Amniotic epithelial cell (primary cell): ENCODE data around the gene TATDN2.
"Not testable (repeated sequence)": the region's sequence is repeated elsewhere in the genome, so short reads cannot be mapped to it uniquely, and the experiment has no call there.

Experiments
- DNase-seq: peaks from one replicate; pipeline ENCODE4 v3.0.0-alpha.2; 2010; ENCODE audit warnings: low read depth

TATDN2 gene

GRCh38 chr3:10289787-10290355 is 41.6 kb downstream of the TATDN2 start:
- DNase-seq: no peak

GRCh38 chr3:10290481-10291176 is 42.4 kb downstream of the TATDN2 start:
- DNase-seq: no peak

- no peak for DNase-seq
Measured at GRCh38 chr3:10291641-10292040, 43.4 kb downstream of the TATDN2 start.

- no peak for DNase-seq
Measured at GRCh38 chr3:10292505-10293419, 44.5 kb downstream of the TATDN2 start, which contains the start of gene GHRL. GHRL (minus strand) TSS chr3:10292947; CDS start chr3:10290180, 2,767 bp downstream.

GRCh38 chr3:10294030-10294586 is 45.8 kb downstream of the TATDN2 start:
- no peak for DNase-seq

GRCh38 chr3:10298064-10298463 is 49.8 kb downstream of the TATDN2 start:
- DNase-seq: not testable (repeated sequence)

- DNase-seq: peak; percentile 31
Measured at GRCh38 chr3:10299175-10299574, 50.9 kb downstream of the TATDN2 start.

- DNase-seq: no peak
Measured at GRCh38 chr3:10299679-10300078, 51.4 kb downstream of the TATDN2 start.

- no peak for DNase-seq
Measured at GRCh38 chr3:10300087-10300486, 51.8 kb downstream of the TATDN2 start.

GRCh38 chr3:10303105-10303504 is 54.8 kb downstream of the TATDN2 start:
- no peak for DNase-seq

GRCh38 chr3:10303785-10304184 is 55.5 kb downstream of the TATDN2 start:
- DNase-seq: no peak

- no peak for DNase-seq
Measured at GRCh38 chr3:10304905-10305304, 56.6 kb downstream of the TATDN2 start.

- DNase-seq: no peak
Measured at GRCh38 chr3:10305331-10305902, 57.2 kb downstream of the TATDN2 start.

GRCh38 chr3:10306156-10306555 is 57.9 kb downstream of the TATDN2 start:
- no peak for DNase-seq

- no peak for DNase-seq
Measured at GRCh38 chr3:10308678-10309077, 60.4 kb downstream of the TATDN2 start.

- DNase-seq: no peak
Measured at GRCh38 chr3:10309736-10310135, 61.5 kb downstream of the TATDN2 start.

GRCh38 chr3:10310578-10310977 is 62.3 kb downstream of the TATDN2 start:
- DNase-seq: no peak

- no peak for DNase-seq
Measured at GRCh38 chr3:10311710-10312109, 63.5 kb downstream of the TATDN2 start.

GRCh38 chr3:10312391-10312790 is 64.1 kb downstream of the TATDN2 start:
- no peak for DNase-seq

GRCh38 chr3:10312861-10313260 is 64.6 kb downstream of the TATDN2 start:
- DNase-seq: no peak

- DNase-seq: no peak
Measured at GRCh38 chr3:10315101-10315500, 66.8 kb downstream of the TATDN2 start.

- DNase-seq: no peak
Measured at GRCh38 chr3:10315771-10316344, 67.6 kb downstream of the TATDN2 start.
